Nephron (organoid): Measurements from ENCODE around the gene TCEA3.

Experiments used
- H3K27ac Mint-ChIP-seq, 3 experiments: 2 replicates each; pipeline ENCODE4 v1.8.0; 2020; ENCODE audit warnings: mixed read lengths in 3 of 3, mild to moderate bottlenecking in 2 of 3, moderate library complexity in 1 of 3
- H3K27me3 Mint-ChIP-seq: 2 replicates; pipeline ENCODE4 v1.8.0; 2021; ENCODE audit warnings: low read depth, mild to moderate bottlenecking, moderate library complexity, mixed read lengths
- H3K36me3 Mint-ChIP-seq: 2 replicates; pipeline ENCODE4 v1.8.0; 2020; ENCODE audit warnings: low read depth, mixed read lengths
- H3K4me1 Mint-ChIP-seq: 2 replicates; pipeline ENCODE4 v1.8.0; 2020; ENCODE audit warnings: mixed read lengths
- H3K4me3 Mint-ChIP-seq, 3 experiments: 2 replicates each; pipeline ENCODE4 v1.8.0; 2020; ENCODE audit warnings: mild to moderate bottlenecking in 3 of 3, mixed read lengths in 3 of 3, moderate library complexity in 2 of 3
- H3K9me3 Mint-ChIP-seq: 2 replicates; pipeline ENCODE4 v1.8.0; 2020; ENCODE audit warnings: mixed read lengths
- CTCF ChIP-seq, 3 experiments: fragments of 200-600 bp; sonication (generic); IDR thresholded peaks; one replicate each; pipeline ENCODE4 v1.5.0; 2021; ENCODE audit warnings: antibody characterized with exemption in 3 of 3; ENCODE audit not compliant: unreplicated experiment in 3 of 3

TCEA3 gene

GRCh38 chr1:23389837-23390321 is 34.7 kb downstream of the TCEA3 start:
- Mint-ChIP-seq H3K9me3 (no peaks in the 10 kb centered on the region), H3K27me3 (no peaks in the 10 kb centered on the region), H3K27ac (no peak overlapping the region), H3K4me3 (no peak overlapping the region), H3K36me3 (peaks cover 7% of the 10 kb centered on the region), H3K4me1 (peaks cover 20% of the 10 kb centered on the region)
- TF ChIP-seq CTCF (IDR thresholded peaks at IDR 0.05; ENCODE audit: unreplicated experiment in 3 of 3), result no peak

GRCh38 chr1:23387494-23387893 is 37.1 kb downstream of the TCEA3 start:
- H3K4me1 Mint-ChIP-seq, result peaks cover 24% of the 10 kb centered on the region
- H3K27me3 Mint-ChIP-seq, result no peaks in the 10 kb centered on the region
- no peak for TF ChIP-seq CTCF (IDR thresholded peaks at IDR 0.05; ENCODE audit: unreplicated experiment in 3 of 3)
- H3K4me3 Mint-ChIP-seq, result no peak overlapping the region
- H3K36me3 Mint-ChIP-seq, result peaks cover 13% of the 10 kb centered on the region
- peak overlapping the region in 1 of 3 experiments; percentile 26 for H3K27ac Mint-ChIP-seq
- no peaks in the 10 kb centered on the region for H3K9me3 Mint-ChIP-seq

GRCh38 chr1:23385119-23385621 is 39.4 kb downstream of the TCEA3 start:
- Mint-ChIP-seq H3K4me1 (peaks cover 35% of the 10 kb centered on the region), H3K36me3 (peaks cover 29% of the 10 kb centered on the region), H3K4me3 (no peak overlapping the region), H3K27me3 (no peaks in the 10 kb centered on the region), H3K27ac (peak overlapping the region in 1 of 3 experiments; percentile 64), H3K9me3 (no peaks in the 10 kb centered on the region)
- TF ChIP-seq CTCF (IDR thresholded peaks at IDR 0.05; ENCODE audit: unreplicated experiment in 3 of 3), result no peak

GRCh38 chr1:23384312-23385058 is 40.1 kb downstream of the TCEA3 start:
- H3K4me3 Mint-ChIP-seq, result no peak overlapping the region
- H3K36me3 Mint-ChIP-seq, result peaks cover 29% of the 10 kb centered on the region
- H3K9me3 Mint-ChIP-seq, result no peaks in the 10 kb centered on the region
- H3K27me3 Mint-ChIP-seq, result no peaks in the 10 kb centered on the region
- H3K27ac Mint-ChIP-seq, result peak overlapping the region in 1 of 3 experiments; percentile 64
- no peak for TF ChIP-seq CTCF (IDR thresholded peaks at IDR 0.05; ENCODE audit: unreplicated experiment in 3 of 3)
- H3K4me1 Mint-ChIP-seq, result peaks cover 31% of the 10 kb centered on the region

GRCh38 chr1:23383577-23384311 is 40.8 kb downstream of the TCEA3 start:
- Mint-ChIP-seq H3K27me3 (no peaks in the 10 kb centered on the region), H3K4me1 (peaks cover 31% of the 10 kb centered on the region)

More at GRCh38 chr1:23383577-23384311, 40.8 kb downstream of the TCEA3 start:
- no peaks in the 10 kb centered on the region for H3K9me3 Mint-ChIP-seq
- peaks cover 29% of the 10 kb centered on the region for H3K36me3 Mint-ChIP-seq
- no peak overlapping the region for H3K4me3 Mint-ChIP-seq
- H3K27ac Mint-ChIP-seq, result peak overlapping the region in 2 of 3 experiments; percentile 22 to 64
- no peak for TF ChIP-seq CTCF (IDR thresholded peaks at IDR 0.05; ENCODE audit: unreplicated experiment in 3 of 3)
